ENCODE measurements around the gene GJA3. TPM values are rescaled to one million over a fixed set of nuclear protein-coding genes. Genes with fewer than 3 reads are reported as not detected.
A peak's percentile ranks its signal among the peaks of the same experiment; 100 is the strongest.

Gene GJA3
- polyA plus RNA-seq, 1 experiment: 0.13 TPM

DNA sequence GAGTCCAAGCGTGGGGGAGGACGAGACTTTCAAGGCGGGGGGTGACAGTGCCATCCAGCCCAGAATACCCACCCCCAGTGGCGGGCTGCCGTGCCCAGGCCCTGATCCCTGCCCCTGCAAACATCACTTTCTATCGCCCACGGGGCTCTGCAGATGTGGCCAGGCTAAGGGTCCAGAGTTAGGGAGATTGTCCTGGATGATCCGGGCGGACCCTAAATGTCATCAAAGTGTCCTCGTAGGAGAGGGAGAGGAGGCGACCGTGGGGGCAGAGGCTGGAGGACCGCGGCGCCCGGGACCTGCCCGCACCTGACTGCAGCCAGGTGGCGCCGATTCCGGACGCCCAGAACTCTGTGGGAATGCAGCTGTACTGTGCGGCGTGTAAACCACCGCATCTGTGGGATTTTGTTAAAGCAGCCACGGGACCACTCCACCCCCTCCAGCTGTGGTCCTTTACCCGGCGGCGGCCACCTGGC, 32.4 kb downstream of the GJA3 start:
- POLR2A ChIA-PET: no interaction called here
- CTCF ChIA-PET: interaction anchor here (1.2 to 2.4 kb wide), 3 partner anchors 10 to 13 kb away, joined by 4 to 16 read pairs (median 5); no protein-coding TSS in a partner anchor

GRCh38 chr13:20127562-20128458, 33.0 kb downstream of the GJA3 start:
- H3K27me3 ChIP-seq (ENCODE audit: control insufficient read depth, insufficient read depth, low read length): no peaks in the 10 kb centered on the region; the same call in 1 of the 2 replicates
- H3K4me3 ChIP-seq (ENCODE audit: low read depth, low read length): peak overlapping the region; percentile 33
- ChIA-PET CTCF (interaction anchor here (0.9 to 2.4 kb wide), 5 partner anchors 9 to 45 kb away, joined by 3 to 16 read pairs (median 5); no protein-coding TSS in a partner anchor), POLR2A (interaction anchor here (0.7 kb wide), 1 partner anchor 20 kb away, joined by 4 read pairs; no protein-coding TSS in a partner anchor)
- no peaks in the 10 kb centered on the region for H3K36me3 ChIP-seq (ENCODE audit: control insufficient read depth, insufficient read depth, low read length)
- no peak for DNase-seq (ENCODE audit: low read depth)
- TF ChIP-seq, protein P1, sequence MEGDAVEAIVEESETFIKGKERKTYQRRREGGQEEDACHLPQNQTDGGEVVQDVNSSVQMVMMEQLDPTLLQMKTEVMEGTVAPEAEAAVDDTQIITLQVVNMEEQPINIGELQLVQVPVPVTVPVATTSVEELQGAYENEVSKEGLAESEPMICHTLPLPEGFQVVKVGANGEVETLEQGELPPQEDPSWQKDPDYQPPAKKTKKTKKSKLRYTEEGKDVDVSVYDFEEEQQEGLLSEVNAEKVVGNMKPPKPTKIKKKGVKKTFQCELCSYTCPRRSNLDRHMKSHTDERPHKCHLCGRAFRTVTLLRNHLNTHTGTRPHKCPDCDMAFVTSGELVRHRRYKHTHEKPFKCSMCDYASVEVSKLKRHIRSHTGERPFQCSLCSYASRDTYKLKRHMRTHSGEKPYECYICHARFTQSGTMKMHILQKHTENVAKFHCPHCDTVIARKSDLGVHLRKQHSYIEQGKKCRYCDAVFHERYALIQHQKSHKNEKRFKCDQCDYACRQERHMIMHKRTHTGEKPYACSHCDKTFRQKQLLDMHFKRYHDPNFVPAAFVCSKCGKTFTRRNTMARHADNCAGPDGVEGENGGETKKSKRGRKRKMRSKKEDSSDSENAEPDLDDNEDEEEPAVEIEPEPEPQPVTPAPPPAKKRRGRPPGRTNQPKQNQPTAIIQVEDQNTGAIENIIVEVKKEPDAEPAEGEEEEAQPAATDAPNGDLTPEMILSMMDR (IDR thresholded peaks at IDR 0.05; ENCODE audit: insufficient read depth, low read depth, low read length): peak; percentile 49; the same call in 1 of the 2 replicates

More for the DNA sequence above, 32.4 kb downstream of the GJA3 start:
- TF ChIP-seq, protein P1 (IDR thresholded peaks at IDR 0.05; ENCODE audit: insufficient read depth, low read depth, low read length): peak; percentile 24; the same call in 1 of the 2 replicates
- no peaks in the 10 kb centered on the region; the same call in 1 of the 2 replicates for H3K27me3 ChIP-seq (ENCODE audit: control insufficient read depth, insufficient read depth, low read length)
- no peaks in the 10 kb centered on the region for H3K36me3 ChIP-seq (ENCODE audit: control insufficient read depth, insufficient read depth, low read length)
- H3K4me3 ChIP-seq (ENCODE audit: low read depth, low read length): no peak overlapping the region; the same call in 1 of the 2 replicates
- DNase-seq (ENCODE audit: low read depth): no peak

- TF ChIP-seq, protein P1 (IDR thresholded peaks at IDR 0.05; ENCODE audit: insufficient read depth, low read depth, low read length): no peak
- CTCF ChIA-PET: interaction anchor here (0.6 to 2.4 kb wide), 6 partner anchors 9 to 522 kb away, joined by 3 to 16 read pairs (median 4); no protein-coding TSS in a partner anchor
- no peaks in the 10 kb centered on the region for H3K36me3 ChIP-seq (ENCODE audit: control insufficient read depth, insufficient read depth, low read length)
- POLR2A ChIA-PET: interaction anchor here (0.7 kb wide), 1 partner anchor 19 kb away, joined by 4 read pairs; no protein-coding TSS in a partner anchor
- H3K4me3 ChIP-seq (ENCODE audit: low read depth, low read length): peak overlapping the region; percentile 33; the same call in 1 of the 2 replicates
- H3K27me3 ChIP-seq (ENCODE audit: control insufficient read depth, insufficient read depth, low read length): no peaks in the 10 kb centered on the region; the same call in 1 of the 2 replicates
- no peak for DNase-seq (ENCODE audit: low read depth)
These were observed 33.6 kb downstream of the GJA3 start for GRCh38 chr13:20127262-20127561.

GRCh38 chr13:20126541-20127261, 34.2 kb downstream of the GJA3 start:
- Histone ChIP-seq H3K36me3 (ENCODE audit: control insufficient read depth, insufficient read depth, low read length) (no peaks in the 10 kb centered on the region), H3K4me3 (ENCODE audit: low read depth, low read length) (no peak overlapping the region), H3K27me3 (ENCODE audit: control insufficient read depth, insufficient read depth, low read length) (no peaks in the 10 kb centered on the region; the same call in 1 of the 2 replicates)
- POLR2A ChIA-PET: no interaction called here
- no peak for DNase-seq (ENCODE audit: low read depth)
- TF ChIP-seq, protein P1 (IDR thresholded peaks at IDR 0.05; ENCODE audit: insufficient read depth, low read depth, low read length): no peak
- CTCF ChIA-PET: interaction anchor here (0.6 to 2.4 kb wide), 4 partner anchors 8 to 522 kb away, joined by 4 to 16 read pairs (median 4); no protein-coding TSS in a partner anchor

All from BJ (cell line).